Endothelial cell of umbilical vein (primary cell): ENCODE data around the gene PTPRD. TPM values are rescaled to one million over a fixed set of nuclear protein-coding genes. Genes with fewer than 3 reads are reported as not detected.

Experiments used
- BruUV-seq: library from RNA; stranded (reverse); fragments of 400-500 nt; replicated peaks from 2 replicates; lab custom pipeline; 2021; lab: Mats Ljungman, UMichigan
- CTCF ChIA-PET: fragments of 300-600, 350-600 bp; sonication (Branson Sonifier 250); formaldehyde crosslinking; loops from one replicate; lab custom pipeline; 2021; ENCODE audit warnings: antibody characterized with exemption, inconsistent platforms; lab: Charles Lee
- POLR2A ChIA-PET: fragments of 300-600, 350-600 bp; sonication (Branson Sonifier 250); formaldehyde crosslinking; loops from one replicate; lab custom pipeline; 2021; ENCODE audit warnings: antibody characterized with exemption, inconsistent platforms; lab: Charles Lee
- DNase-seq: peaks from one replicate; pipeline ENCODE4 v3.0.0-alpha.2; 2011; ENCODE audit warnings: low read depth, low spot score
- FAIRE-seq: peaks from 2 replicates; lab custom pipeline; 2011; peaks lifted over from hg19 to GRCh38; lab: Jason Lieb, UNC
- H2AFZ ChIP-seq: 2 replicates; pipeline ENCODE4 v1.6.0; 2012; ENCODE audit warnings: low read depth, low read length, control low read depth, inconsistent platforms
- H3K27ac ChIP-seq: 2 replicates; pipeline ENCODE4 v1.5.1; 2011; ENCODE audit warnings: low read depth, mild to moderate bottlenecking, control low read depth, low read length, moderate library complexity; ENCODE audit not compliant: insufficient read depth
- H3K27me3 ChIP-seq, 2 experiments: 2 replicates each; pipeline versions ENCODE4 v1.6.0 to v1.6.1; 2011; ENCODE audit warnings: low read length in 2 of 2, mixed read lengths in 1 of 2; ENCODE audit not compliant: control insufficient read depth in 2 of 2, insufficient read depth in 2 of 2
- H3K36me3 ChIP-seq, 2 experiments: 2 replicates in 1 of 2; 3 replicates in 1 of 2; pipeline ENCODE4 v1.5.1; 2011; ENCODE audit warnings: low read length in 2 of 2, mild to moderate bottlenecking in 1 of 2, moderate library complexity in 1 of 2; ENCODE audit not compliant: control insufficient read depth in 2 of 2, insufficient read depth in 2 of 2; ENCODE audit errors: extremely low read depth in 1 of 2
- H3K4me1 ChIP-seq: 3 replicates; pipeline ENCODE4 v1.5.1; 2011; ENCODE audit warnings: mild to moderate bottlenecking, low read length; ENCODE audit not compliant: control insufficient read depth, insufficient read depth; ENCODE audit errors: extremely low read depth
- H3K4me2 ChIP-seq: 2 replicates; pipeline ENCODE4 v1.6.1; 2011; ENCODE audit warnings: low read length, control low read depth, mixed read lengths; ENCODE audit not compliant: insufficient read depth
- H3K4me3 ChIP-seq, 3 experiments: fragments of 200-600 bp in 1 of 3; sonication (generic), shearing (Covaris generic) in 1 of 3; replicated peaks in 1 of 3; 2 replicates each; pipeline ENCODE4 v1.5.1; 2011 to 2016; ENCODE audit warnings: control low read depth in 3 of 3, low read length in 3 of 3, mild to moderate bottlenecking in 2 of 3, inconsistent platforms in 1 of 3, low read depth in 1 of 3, moderate library complexity in 1 of 3; ENCODE audit not compliant: insufficient read depth in 1 of 3
- H3K79me2 ChIP-seq: 2 replicates; pipeline ENCODE4 v1.6.0; 2012; ENCODE audit warnings: low read length, inconsistent platforms; ENCODE audit not compliant: control insufficient read depth, insufficient read depth
- H3K9ac ChIP-seq: replicated peaks from 2 replicates; pipeline ENCODE3; 2011; ENCODE audit warnings: low read length, control low read depth; ENCODE audit not compliant: insufficient read depth; ENCODE audit errors: extremely low read depth
- H3K9me1 ChIP-seq: replicated peaks from 3 replicates; pipeline ENCODE4 v1.6.0; 2011; ENCODE audit warnings: mild to moderate bottlenecking, low read length; ENCODE audit not compliant: control insufficient read depth, insufficient read depth; ENCODE audit errors: extremely low read depth
- H3K9me3 ChIP-seq: replicated peaks from 2 replicates; pipeline ENCODE4 v1.5.1; 2012; ENCODE audit warnings: low read length, inconsistent platforms; ENCODE audit not compliant: control insufficient read depth, insufficient read depth
- H4K20me1 ChIP-seq: replicated peaks from 2 replicates; pipeline ENCODE3; 2011; ENCODE audit warnings: mild to moderate bottlenecking, low read length; ENCODE audit not compliant: control insufficient read depth, insufficient read depth; ENCODE audit errors: extremely low read depth
- EZH2 ChIP-seq: IDR thresholded peaks from 2 replicates; pipeline ENCODE4 v1.6.1; 2012; ENCODE audit warnings: borderline replicate concordance, low read depth, mild to moderate bottlenecking, moderate library complexity, low read length, inconsistent platforms; ENCODE audit not compliant: severe bottlenecking
- FOS ChIP-seq: IDR thresholded peaks from 2 replicates; pipeline ENCODE4 v1.6.1; 2011; ENCODE audit warnings: mild to moderate bottlenecking, low read length, moderate library complexity, borderline replicate concordance; ENCODE audit not compliant: insufficient read depth
- GATA2 ChIP-seq: IDR thresholded peaks from 2 replicates; pipeline ENCODE4 v1.7.0; 2011; ENCODE audit warnings: low read depth, mild to moderate bottlenecking, moderate library complexity, mixed read lengths, low read length; ENCODE audit not compliant: insufficient read length, insufficient read depth
- JUN ChIP-seq: IDR thresholded peaks from 2 replicates; pipeline ENCODE4 v1.6.1; 2011; ENCODE audit warnings: borderline replicate concordance, low read depth; ENCODE audit not compliant: insufficient read length, insufficient read depth
- MYC ChIP-seq: IDR thresholded peaks from one replicate; pipeline ENCODE4 v1.6.1; 2011; ENCODE audit warnings: mild to moderate bottlenecking, low read depth, low read length
- POLR2A ChIP-seq: IDR thresholded peaks from 2 replicates; pipeline ENCODE4 v1.6.1; 2012; ENCODE audit warnings: low read depth, mild to moderate bottlenecking, control low read depth, low read length
- POLR2AphosphoS5 ChIP-seq: IDR thresholded peaks from 2 replicates; pipeline ENCODE4 v1.6.1; 2012; ENCODE audit warnings: low read depth, mild to moderate bottlenecking, control low read depth, low read length, moderate library complexity; ENCODE audit not compliant: insufficient read depth
- dilution Hi-C: fragments of 300-500 bp; cut with MboI; formaldehyde crosslinking; loops from one replicate; pipeline ENCODE4 v1.15.0; 2019; ENCODE audit warnings: low sequenced_read_pairs; ENCODE audit not compliant: extremely low pct_ligation_motif_present
- intact Hi-C: fragments of 100-400 bp; cut with micrococcal nuclease; formaldehyde crosslinking; loops from one replicate; pipeline ENCODE4 v1.10.0; 2022
- polyA plus RNA-seq, 4 experiments: library from polyadenylated mRNA; depleted of rRNA in 3 of 4; stranded (reverse) in 3 of 4; unstranded in 1 of 4; fragments of >200 nt; gene quantifications; 2 replicates each; pipeline versions ENCODE4 v1.2.1 to v1.2.3, GENCODE V29; 2011 to 2012; ENCODE audit warnings: missing spikeins in 1 of 4
- total RNA-seq: library from RNA; stranded (reverse); gene quantifications from 2 replicates; pipeline ENCODE4 v1.2.3, GENCODE V29; 2021
- TF ChIP-seq, protein P1 (sequence below), 2 donors: IDR thresholded peaks; 1 replicate in 1 of 2; 2 replicates in 1 of 2; pipeline ENCODE4 v1.5.1; 2011; ENCODE audit warnings: low read length in 2 of 2, mild to moderate bottlenecking in 2 of 2, moderate library complexity in 2 of 2, control low read depth in 1 of 2, inconsistent platforms in 1 of 2, low read depth in 1 of 2; ENCODE audit not compliant: insufficient read depth in 1 of 2; ENCODE audit errors: extremely low read depth in 1 of 2
- TF ChIP-seq, protein P2 (sequence below): IDR thresholded peaks from 2 replicates; pipeline ENCODE4 v1.6.1; 2011; ENCODE audit not compliant: insufficient read depth, insufficient read length

PTPRD gene
- total and polyA plus RNA-seq, 2 donors (not counting 3 experiments of a cell fraction or from before 2014, with no cell fraction given), result 5.5 to 5.7 TPM

DNA sequence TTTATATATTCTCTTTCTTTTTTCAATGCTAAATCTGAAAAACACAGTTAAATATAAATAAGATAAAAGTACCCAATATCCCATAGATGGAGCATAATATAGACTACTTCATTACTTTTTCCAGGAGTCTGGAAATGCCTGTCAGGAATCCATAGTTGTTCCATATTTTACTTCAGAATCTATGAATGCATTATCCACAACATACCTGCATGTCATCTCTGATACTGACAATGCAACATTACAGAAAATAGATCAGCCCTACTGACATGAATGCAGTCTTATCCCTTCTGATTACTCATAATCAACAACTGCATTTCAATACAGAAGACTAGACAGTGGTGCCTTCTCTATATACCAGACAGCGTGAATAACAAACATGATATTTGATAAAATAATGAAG, 517.6 kb downstream of the PTPRD start:
- FAIRE-seq (no peak), DNase-seq (no peak)
- ChIA-PET POLR2A (no interaction called here), CTCF (interaction anchor here (1.1 kb wide), 1 partner anchor 17 kb away, joined by 3 read pairs; no protein-coding TSS in a partner anchor)
- no peak overlapping the region for H3K9ac ChIP-seq
- no peaks in the 10 kb centered on the region for H3K27me3 ChIP-seq
- H3K4me3 ChIP-seq, result no peak overlapping the region
- no peaks in the 10 kb centered on the region for H3K4me1 ChIP-seq
- dilution Hi-C loops, result no loop called here
- TF ChIP-seq POLR2AphosphoS5 (no peak), GATA2 (no peak), JUN (no peak), POLR2A (no peak), MYC (no peak), EZH2 (no peak), FOS (no peak)
- TF ChIP-seq, protein P1, sequence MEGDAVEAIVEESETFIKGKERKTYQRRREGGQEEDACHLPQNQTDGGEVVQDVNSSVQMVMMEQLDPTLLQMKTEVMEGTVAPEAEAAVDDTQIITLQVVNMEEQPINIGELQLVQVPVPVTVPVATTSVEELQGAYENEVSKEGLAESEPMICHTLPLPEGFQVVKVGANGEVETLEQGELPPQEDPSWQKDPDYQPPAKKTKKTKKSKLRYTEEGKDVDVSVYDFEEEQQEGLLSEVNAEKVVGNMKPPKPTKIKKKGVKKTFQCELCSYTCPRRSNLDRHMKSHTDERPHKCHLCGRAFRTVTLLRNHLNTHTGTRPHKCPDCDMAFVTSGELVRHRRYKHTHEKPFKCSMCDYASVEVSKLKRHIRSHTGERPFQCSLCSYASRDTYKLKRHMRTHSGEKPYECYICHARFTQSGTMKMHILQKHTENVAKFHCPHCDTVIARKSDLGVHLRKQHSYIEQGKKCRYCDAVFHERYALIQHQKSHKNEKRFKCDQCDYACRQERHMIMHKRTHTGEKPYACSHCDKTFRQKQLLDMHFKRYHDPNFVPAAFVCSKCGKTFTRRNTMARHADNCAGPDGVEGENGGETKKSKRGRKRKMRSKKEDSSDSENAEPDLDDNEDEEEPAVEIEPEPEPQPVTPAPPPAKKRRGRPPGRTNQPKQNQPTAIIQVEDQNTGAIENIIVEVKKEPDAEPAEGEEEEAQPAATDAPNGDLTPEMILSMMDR (IDR thresholded peaks at IDR 0.05; ENCODE audit: extremely low read depth in 1 of 2, insufficient read depth in 1 of 2, low read depth in 1 of 2, low read length in 2 of 2), result no peak
- TF ChIP-seq, protein P2, sequence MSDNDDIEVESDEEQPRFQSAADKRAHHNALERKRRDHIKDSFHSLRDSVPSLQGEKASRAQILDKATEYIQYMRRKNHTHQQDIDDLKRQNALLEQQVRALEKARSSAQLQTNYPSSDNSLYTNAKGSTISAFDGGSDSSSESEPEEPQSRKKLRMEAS, result no peak
- no TSS peak for BruUV-seq
- no peaks in the 10 kb centered on the region for H3K36me3 ChIP-seq
- H4K20me1 ChIP-seq, result no peaks in the 10 kb centered on the region
- H3K27ac ChIP-seq, result no peak overlapping the region
- no peaks in the 10 kb centered on the region for H3K9me1 ChIP-seq
- H2AFZ ChIP-seq, result no peak overlapping the region
- H3K4me2 ChIP-seq, result no peak overlapping the region
- no peaks in the 10 kb centered on the region for H3K79me2 ChIP-seq
- intact Hi-C loops, result no loop called here
- H3K9me3 ChIP-seq, result no peaks in the 10 kb centered on the region
